Measurements from ENCODE around the gene CTAG1A.
"Not testable (repeated sequence)": the region's sequence is repeated elsewhere in the genome, so short reads cannot be mapped to it uniquely, and the experiment has no call there.

Gene CTAG1A

DNA sequence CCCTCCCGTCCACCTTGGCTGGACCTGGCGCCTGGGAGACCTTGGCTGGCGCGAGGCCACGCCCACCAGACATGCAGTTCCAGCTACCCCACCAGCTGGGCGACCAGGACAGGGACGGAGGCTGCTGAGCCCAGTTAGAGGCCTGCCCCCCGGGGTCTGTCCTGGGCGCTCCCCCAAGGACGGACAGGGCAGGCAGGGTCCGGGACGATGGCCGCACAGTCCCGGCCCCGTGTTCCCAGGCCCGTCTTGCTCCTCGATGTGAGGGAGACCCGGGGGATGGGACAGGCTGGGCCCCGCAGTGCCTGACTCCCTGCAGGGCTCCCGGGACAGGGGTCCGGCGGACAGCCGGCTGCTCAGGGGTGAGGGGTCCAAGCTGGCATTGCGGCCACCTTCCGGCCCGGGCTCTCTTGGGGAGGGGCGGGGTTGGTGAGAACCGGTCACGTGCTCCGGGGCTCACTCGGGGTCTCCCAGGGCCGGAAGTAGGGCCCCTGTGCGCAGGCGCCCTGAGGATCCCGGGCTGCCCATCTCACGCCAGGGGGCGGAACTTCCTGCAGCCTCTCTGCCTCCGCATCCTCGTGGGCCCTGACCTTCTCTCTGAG lies at the start of gene CTAG1A:
Gene CTAG1A, plus strand, starts transcription at position 549 of the 599 bp plus-strand sequence. CDS start 74 bp downstream, outside the sequence.
- DNase-seq (ENCODE audit: insufficient read length, low spot score); FAIRE-seq: not testable (repeated sequence)

DNA sequence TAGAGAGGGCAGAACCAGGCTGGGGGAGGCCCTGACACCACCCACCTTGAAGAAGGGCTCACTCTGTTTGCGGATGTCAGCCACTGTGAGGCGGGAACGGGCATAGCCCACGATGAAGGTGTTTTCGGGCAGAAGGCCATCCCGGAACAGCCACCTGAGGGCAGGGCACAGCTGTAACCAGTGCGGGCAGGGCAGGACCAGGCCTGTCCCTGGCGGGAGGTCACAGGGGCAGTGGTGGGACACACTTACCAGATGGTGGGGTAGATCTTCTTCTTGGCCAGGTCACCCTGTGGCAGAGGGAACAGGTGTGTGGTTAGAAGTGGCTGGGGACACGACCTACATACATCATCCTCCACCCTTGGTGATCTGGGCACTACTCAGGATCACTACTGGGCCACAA lies 49.0 kb upstream of the CTAG1A start:
- no peak for DNase-seq (ENCODE audit: insufficient read length, low spot score)
- no peak for FAIRE-seq
- no peak for TF ChIP-seq POLR2A (IDR thresholded peaks at IDR 0.05; ENCODE audit: low read depth, low read length)

DNA sequence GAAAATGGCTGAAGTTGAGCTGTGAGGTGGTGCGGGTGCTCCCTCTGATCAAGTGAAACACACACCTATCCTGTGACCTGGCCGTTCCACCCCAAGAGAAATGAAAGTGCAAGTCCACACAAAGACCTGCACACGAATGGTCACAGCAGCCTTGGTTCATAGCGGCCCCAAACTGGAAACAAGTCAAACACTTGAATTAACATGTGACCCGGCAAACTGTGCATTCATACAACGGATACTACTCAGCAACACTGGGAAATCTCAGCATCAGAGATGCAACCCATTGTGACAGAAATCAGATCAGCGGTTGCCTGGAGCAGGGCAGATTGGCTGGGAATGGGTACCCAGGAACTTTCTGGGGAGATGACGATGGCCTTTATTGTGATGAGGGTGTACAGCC lies 45.9 kb upstream of the CTAG1A start:
- FAIRE-seq (no peak), DNase-seq (ENCODE audit: insufficient read length, low spot score) (no peak)
- no peak for TF ChIP-seq POLR2A (IDR thresholded peaks at IDR 0.05; ENCODE audit: low read depth, low read length)

DNA sequence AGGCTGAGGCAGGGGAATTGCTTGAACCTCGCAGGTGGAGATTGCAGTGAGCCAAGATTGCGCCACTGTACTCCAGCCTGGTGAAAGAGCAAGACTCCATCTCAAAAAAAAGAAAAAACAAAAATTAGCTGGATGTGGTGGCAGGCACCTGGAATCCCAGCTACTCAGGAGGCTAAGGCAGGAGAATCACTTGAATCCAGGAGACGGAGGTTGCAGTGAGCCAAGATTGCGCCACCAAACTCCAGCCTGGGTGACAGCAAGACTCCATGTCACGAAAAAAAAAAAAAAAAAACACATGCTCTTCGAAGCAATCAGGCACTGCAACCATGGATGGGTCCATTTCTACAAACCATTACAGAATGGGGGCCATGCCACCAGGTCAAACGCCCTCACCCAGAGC lies 44.6 kb upstream of the CTAG1A start:
- not testable (repeated sequence) for DNase-seq (ENCODE audit: insufficient read length, low spot score); FAIRE-seq

DNA sequence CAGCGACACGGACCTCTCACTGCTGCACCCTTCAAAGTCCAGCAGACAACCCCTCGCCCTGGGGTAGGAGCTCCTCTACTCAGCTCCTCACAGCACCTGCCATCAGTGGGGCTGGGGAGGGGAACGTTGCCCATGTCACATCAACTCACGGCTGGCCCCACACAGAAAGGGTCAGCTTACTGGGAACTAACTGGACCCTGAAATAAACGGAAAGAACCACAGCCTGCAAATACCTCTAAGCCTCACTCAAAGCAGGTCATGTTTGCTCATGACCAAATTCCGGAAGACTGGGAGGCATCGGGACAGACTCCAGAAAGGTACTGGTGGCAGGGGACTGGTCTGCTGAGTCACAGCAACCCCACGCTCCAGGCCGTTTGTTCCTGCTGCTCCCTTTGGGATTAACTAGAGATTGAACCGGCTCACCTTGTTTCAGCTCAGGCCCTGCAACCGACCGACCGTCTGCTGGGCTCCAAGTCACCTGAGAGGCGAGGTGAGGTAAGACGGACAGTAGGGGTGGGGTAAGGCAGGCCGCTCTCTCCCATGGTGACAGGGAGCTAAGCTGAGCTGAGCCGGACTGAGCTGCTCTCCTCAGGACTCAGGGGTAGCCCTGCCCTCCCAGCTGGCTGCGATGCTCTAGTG lies 43.9 kb upstream of the CTAG1A start:
- FAIRE-seq (no peak), DNase-seq (ENCODE audit: insufficient read length, low spot score) (no peak)
- no peak for TF ChIP-seq POLR2A (IDR thresholded peaks at IDR 0.05; ENCODE audit: low read depth, low read length)

GRCh38 chrX:154541589-154541895 lies 43.4 kb upstream of the CTAG1A start:
- no peak for FAIRE-seq
- no peak for DNase-seq (ENCODE audit: insufficient read length, low spot score)
- TF ChIP-seq POLR2A (IDR thresholded peaks at IDR 0.05; ENCODE audit: low read depth, low read length), result no peak

DNA sequence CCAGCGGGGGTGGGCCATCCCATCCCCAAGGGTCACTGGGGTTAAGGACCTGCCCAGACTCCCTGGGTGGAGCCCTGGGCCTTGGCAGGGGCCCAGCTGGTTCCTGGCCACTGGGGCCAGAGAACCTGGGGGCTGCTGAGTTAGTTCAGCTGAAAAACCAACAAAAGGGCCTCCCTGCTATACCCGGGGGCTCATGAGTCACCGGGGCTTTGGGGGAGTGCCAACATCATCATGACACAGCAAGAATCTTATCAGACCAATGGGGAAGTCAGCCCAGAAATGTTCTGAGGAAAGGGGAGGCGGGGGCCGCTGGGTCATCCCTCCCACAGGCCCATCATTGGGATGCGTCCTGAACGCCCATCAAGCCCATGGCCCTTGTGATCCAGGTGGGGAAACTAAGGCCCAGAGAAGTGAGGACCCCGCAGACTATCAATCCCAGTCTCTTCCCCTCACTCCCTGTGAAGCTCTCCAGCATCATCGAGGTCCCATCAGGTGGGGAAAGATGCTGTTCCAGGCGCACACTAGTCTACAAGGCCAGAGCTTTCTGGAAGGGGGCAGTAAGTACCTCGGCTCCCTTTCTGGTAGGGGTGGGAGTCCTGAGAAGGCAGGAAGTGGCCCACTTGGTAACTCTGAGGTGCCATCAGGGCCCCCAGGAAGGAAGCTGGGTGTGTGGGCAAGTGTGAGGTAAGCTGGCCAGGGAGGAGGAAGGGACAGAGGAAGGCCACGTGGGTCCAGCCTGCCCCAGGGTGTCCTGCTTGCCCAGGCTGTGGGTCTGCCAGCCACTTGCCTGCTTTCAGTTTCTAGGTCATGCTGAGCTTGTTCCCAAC lies 42.8 kb upstream of the CTAG1A start:
- no peak for TF ChIP-seq POLR2A (IDR thresholded peaks at IDR 0.05; ENCODE audit: low read depth, low read length)
- FAIRE-seq (no peak), DNase-seq (ENCODE audit: insufficient read length, low spot score) (peak; percentile 80)

GRCh38 chrX:154542723-154543424 lies 42.1 kb upstream of the CTAG1A start:
- FAIRE-seq, result no peak
- DNase-seq (ENCODE audit: insufficient read length, low spot score), result no peak
- TF ChIP-seq POLR2A (IDR thresholded peaks at IDR 0.05; ENCODE audit: low read depth, low read length), result no peak

GRCh38 chrX:154545673-154546274 lies 39.2 kb upstream of the CTAG1A start:
- TF ChIP-seq POLR2A (IDR thresholded peaks at IDR 0.05; ENCODE audit: low read depth, low read length), result no peak
- FAIRE-seq (no peak), DNase-seq (ENCODE audit: insufficient read length, low spot score) (no peak)

- DNase-seq (ENCODE audit: insufficient read length, low spot score) (peak; percentile 68), FAIRE-seq (no peak)
- TF ChIP-seq POLR2A (IDR thresholded peaks at IDR 0.05; ENCODE audit: low read depth, low read length), result peak; percentile 46; the same call in 1 of the 2 replicates
These were observed 38.3 kb upstream of the CTAG1A start, which contains the start of gene G6PD for GRCh38 chrX:154546354-154547244. Gene G6PD (minus strand): TSS chrX:154546846. CDS start chrX:154546155, 691 bp downstream.

DNA sequence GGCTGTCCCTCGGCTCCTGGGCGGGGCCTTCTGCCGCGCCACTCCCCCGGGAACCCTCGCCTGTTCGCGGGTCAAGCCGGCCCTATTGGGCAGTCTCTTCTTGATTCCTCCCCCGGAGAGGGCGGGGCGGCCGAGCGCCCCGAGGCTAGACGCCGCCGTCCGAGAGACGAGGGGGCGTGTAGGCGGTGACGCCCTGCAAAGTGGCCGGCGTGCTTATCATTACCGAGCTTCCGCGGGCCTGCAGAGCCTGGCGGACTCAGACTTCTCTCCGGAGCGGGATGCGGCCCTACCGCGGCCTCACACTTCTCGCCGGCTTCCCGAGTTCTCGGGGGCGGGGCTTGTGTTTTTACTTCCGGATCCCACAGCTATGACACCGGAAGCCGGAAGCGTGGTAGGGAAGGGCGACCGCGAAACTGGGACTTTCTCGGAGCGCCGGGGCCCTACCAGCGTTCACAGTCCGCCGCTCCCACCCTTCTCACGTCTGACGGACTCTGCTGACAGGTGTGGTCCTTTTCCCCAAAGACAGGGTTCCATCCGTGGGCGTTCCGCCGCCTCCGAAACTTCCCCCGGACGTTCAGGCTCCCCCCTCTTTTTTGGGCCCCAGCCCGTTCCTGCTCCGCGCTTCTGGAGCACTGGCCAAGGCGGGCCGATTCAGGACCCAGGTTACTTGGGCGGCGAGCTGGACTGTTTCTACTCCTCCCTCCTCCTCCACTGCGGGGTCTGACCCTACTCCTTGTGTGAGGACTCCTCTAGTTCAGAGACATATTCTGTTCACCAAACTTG lies 37.5 kb upstream of the CTAG1A start, which contains the start of gene IKBKG:
Gene IKBKG, plus strand, starts transcription at position 376 of the 783 bp plus-strand sequence. CDS start 4,383 bp downstream, outside the sequence.
- TF ChIP-seq POLR2A (IDR thresholded peaks at IDR 0.05; ENCODE audit: low read depth, low read length), result no peak
- peak; percentile 87 for DNase-seq (ENCODE audit: insufficient read length, low spot score)
- no peak for FAIRE-seq

GRCh38 chrX:154548028-154548316 lies 37.0 kb upstream of the CTAG1A start:
- FAIRE-seq, result no peak
- DNase-seq (ENCODE audit: insufficient read length, low spot score), result no peak
- no peak for TF ChIP-seq POLR2A (IDR thresholded peaks at IDR 0.05; ENCODE audit: low read depth, low read length)

Measured in H54 (cell line).